Neural cell (in vitro differentiated cells): Measurements from ENCODE around the gene COG6. TPM values are rescaled to one million over a fixed set of nuclear protein-coding genes. Genes with fewer than 3 reads are reported as not detected.

Source experiments
- H2AFZ ChIP-seq: fragments of 200-600, 300-800 bp; sonication (generic), shearing (Covaris generic); 2 replicates; pipeline ENCODE4 v1.6.0; 2014; ENCODE audit warnings: low read depth, mild to moderate bottlenecking, antibody characterized with exemption, low read length, moderate library complexity
- H3F3A ChIP-seq: fragments of 200-600 bp; shearing (Covaris generic); 2 replicates; pipeline ENCODE4 v1.6.1; 2016; ENCODE audit warnings: mild to moderate bottlenecking, moderate library complexity, mixed read lengths, antibody characterized with exemption, low read length; ENCODE audit not compliant: insufficient read depth, poor library complexity, severe bottlenecking
- H3K27ac ChIP-seq: fragments of 200-600, 300-800 bp; sonication (generic), shearing (Covaris generic); 2 replicates; pipeline ENCODE4 v1.5.1; 2014; ENCODE audit warnings: mild to moderate bottlenecking, low read length, moderate library complexity
- H3K27me3 ChIP-seq: fragments of 300-800, 200-600 bp; sonication (generic), shearing (Covaris generic); 2 replicates; pipeline ENCODE4 v1.6.0; 2014; ENCODE audit warnings: mild to moderate bottlenecking, low read depth, low read length, moderate library complexity; ENCODE audit not compliant: insufficient read depth
- H3K36me3 ChIP-seq: fragments of 300-800, 200-600 bp; sonication (generic), shearing (Covaris generic); 2 replicates; pipeline ENCODE4 v1.5.1; 2014; ENCODE audit warnings: mild to moderate bottlenecking, antibody characterized with exemption, low read length, moderate library complexity; ENCODE audit not compliant: insufficient read depth
- H3K4me2 ChIP-seq: fragments of 300-800, 200-600 bp; sonication (generic), shearing (Covaris generic); 2 replicates; pipeline ENCODE4 v1.6.0; 2014; ENCODE audit warnings: mild to moderate bottlenecking, low read length
- H3K4me3 ChIP-seq: fragments of 300-800, 200-600 bp; sonication (generic), shearing (Covaris generic); 2 replicates; pipeline ENCODE4 v1.5.1; 2014; ENCODE audit warnings: mild to moderate bottlenecking, low read length, moderate library complexity
- H3K79me2 ChIP-seq: fragments of 200-600 bp; shearing (Covaris generic); replicated peaks from 2 replicates; pipeline ENCODE4 v1.6.0; 2014; ENCODE audit warnings: mild to moderate bottlenecking, low read length, moderate library complexity; ENCODE audit not compliant: insufficient read depth
- H3K9ac ChIP-seq: fragments of 300-800, 200-600 bp; sonication (generic), shearing (Covaris generic); 2 replicates; pipeline ENCODE4 v1.6.1; 2016; ENCODE audit warnings: mild to moderate bottlenecking, low read length, mixed read lengths
- H3K9me2 ChIP-seq: fragments of 200-600 bp; shearing (Covaris generic); 2 replicates; pipeline ENCODE4 v1.6.1; 2016; ENCODE audit warnings: mild to moderate bottlenecking, low read length, mixed read lengths; ENCODE audit not compliant: insufficient read depth
- H3K9me3 ChIP-seq: fragments of 200-600, 300-800 bp; sonication (generic), shearing (Covaris generic); 2 replicates; pipeline ENCODE4 v1.6.1; 2016; ENCODE audit warnings: mild to moderate bottlenecking, mixed run types, low read length, moderate library complexity, mixed read lengths
- H4K20me1 ChIP-seq: fragments of 200-600 bp; shearing (Covaris generic); 2 replicates; pipeline ENCODE4 v1.6.1; 2016; ENCODE audit warnings: mild to moderate bottlenecking, mixed run types; ENCODE audit not compliant: insufficient read depth
- EP300 ChIP-seq: fragments of 450-650 bp; conservative IDR thresholded peaks from 2 replicates; pipeline ENCODE4 v1.6.1; 2014; ENCODE audit warnings: antibody characterized with exemption, mild to moderate bottlenecking, moderate library complexity; ENCODE audit not compliant: poor library complexity, severe bottlenecking
- EZH2 ChIP-seq: fragments of 200-600, 300-800 bp; shearing (Covaris generic), sonication (generic); IDR thresholded peaks from 2 replicates; pipeline ENCODE4 v1.6.1; 2014; ENCODE audit warnings: antibody characterized with exemption, low read length, borderline replicate concordance, mild to moderate bottlenecking; ENCODE audit not compliant: insufficient read depth, poor library complexity, severe bottlenecking
- MXI1 ChIP-seq: fragments of 450-650 bp; conservative IDR thresholded peaks from 2 replicates; pipeline ENCODE4 v1.6.1; 2014; ENCODE audit warnings: antibody characterized with exemption, mild to moderate bottlenecking; ENCODE audit not compliant: poor library complexity, severe bottlenecking
- POLR2AphosphoS5 ChIP-seq: IDR thresholded peaks from 2 replicates; pipeline ENCODE4 v1.6.1; 2012
- RAD21 ChIP-seq: fragments of 450-650 bp; conservative IDR thresholded peaks from 2 replicates; pipeline ENCODE4 v1.6.1; 2014; ENCODE audit warnings: antibody characterized with exemption, mild to moderate bottlenecking, moderate library complexity
- REST ChIP-seq: IDR thresholded peaks from 2 replicates; pipeline ENCODE4 v1.6.1; 2012; ENCODE audit warnings: borderline replicate concordance
- SMC3 ChIP-seq: fragments of 450-650 bp; conservative IDR thresholded peaks from 2 replicates; pipeline ENCODE4 v1.6.1; 2014; ENCODE audit warnings: antibody characterized with exemption, mild to moderate bottlenecking, moderate library complexity; ENCODE audit not compliant: poor library complexity
- TAF1 ChIP-seq: IDR thresholded peaks from 2 replicates; pipeline ENCODE4 v1.6.1; 2012; ENCODE audit warnings: low read depth
- polyA plus RNA-seq: library from polyadenylated mRNA; depleted of rRNA; stranded (reverse); fragments of >200 nt; gene quantifications from 2 replicates; pipeline ENCODE4 v1.2.3, GENCODE V29; 2014
- TF ChIP-seq, protein P1 (sequence below): fragments of 450-650 bp; IDR thresholded peaks from 2 replicates; pipeline ENCODE4 v1.5.1; 2014; ENCODE audit warnings: antibody characterized with exemption, mild to moderate bottlenecking, moderate library complexity; ENCODE audit not compliant: poor library complexity, severe bottlenecking

Gene COG6
- polyA plus RNA-seq, 1 donor from 2014 or later: 23.1 TPM

DNA sequence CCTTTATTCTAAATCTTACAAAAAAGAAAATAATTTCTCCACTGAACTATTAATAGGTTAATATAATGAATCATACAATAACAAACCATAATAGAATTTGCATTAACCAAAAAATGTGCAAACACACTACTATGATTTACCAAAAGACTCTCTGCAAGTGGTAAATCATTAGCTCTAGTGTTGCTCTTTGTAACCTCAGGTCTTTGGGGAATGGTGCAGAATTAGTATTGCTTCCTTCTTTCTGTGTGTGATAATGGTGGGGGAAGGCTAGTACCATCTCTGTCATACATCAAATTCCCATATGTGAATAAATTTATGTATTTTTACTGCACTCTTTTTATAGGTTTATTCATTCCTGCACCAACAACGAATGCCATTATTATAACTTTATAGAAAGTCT, 105.1 kb downstream of the COG6 start:
- no peak overlapping the region for H2AFZ ChIP-seq
- H3K36me3 ChIP-seq: no peaks in the 10 kb centered on the region
- no peak overlapping the region for H3K9ac ChIP-seq
- no peak for TF ChIP-seq MXI1
- no peak for TF ChIP-seq SMC3
- TF ChIP-seq, protein P1, sequence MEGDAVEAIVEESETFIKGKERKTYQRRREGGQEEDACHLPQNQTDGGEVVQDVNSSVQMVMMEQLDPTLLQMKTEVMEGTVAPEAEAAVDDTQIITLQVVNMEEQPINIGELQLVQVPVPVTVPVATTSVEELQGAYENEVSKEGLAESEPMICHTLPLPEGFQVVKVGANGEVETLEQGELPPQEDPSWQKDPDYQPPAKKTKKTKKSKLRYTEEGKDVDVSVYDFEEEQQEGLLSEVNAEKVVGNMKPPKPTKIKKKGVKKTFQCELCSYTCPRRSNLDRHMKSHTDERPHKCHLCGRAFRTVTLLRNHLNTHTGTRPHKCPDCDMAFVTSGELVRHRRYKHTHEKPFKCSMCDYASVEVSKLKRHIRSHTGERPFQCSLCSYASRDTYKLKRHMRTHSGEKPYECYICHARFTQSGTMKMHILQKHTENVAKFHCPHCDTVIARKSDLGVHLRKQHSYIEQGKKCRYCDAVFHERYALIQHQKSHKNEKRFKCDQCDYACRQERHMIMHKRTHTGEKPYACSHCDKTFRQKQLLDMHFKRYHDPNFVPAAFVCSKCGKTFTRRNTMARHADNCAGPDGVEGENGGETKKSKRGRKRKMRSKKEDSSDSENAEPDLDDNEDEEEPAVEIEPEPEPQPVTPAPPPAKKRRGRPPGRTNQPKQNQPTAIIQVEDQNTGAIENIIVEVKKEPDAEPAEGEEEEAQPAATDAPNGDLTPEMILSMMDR: no peak
- no peak for TF ChIP-seq TAF1
- no peak for TF ChIP-seq EP300
- no peak for TF ChIP-seq EZH2
- TF ChIP-seq POLR2AphosphoS5: no peak
- TF ChIP-seq REST: no peak
- TF ChIP-seq RAD21: no peak
- H4K20me1 ChIP-seq: no peaks in the 10 kb centered on the region
- no peak overlapping the region for H3K4me2 ChIP-seq
- no peaks in the 10 kb centered on the region for H3K9me2 ChIP-seq
- H3K4me3 ChIP-seq: no peak overlapping the region
- H3K9me3 ChIP-seq: no peaks in the 10 kb centered on the region
- no peaks in the 10 kb centered on the region for H3K79me2 ChIP-seq
- H3K27ac ChIP-seq: no peak overlapping the region
- H3F3A ChIP-seq: no peaks in the 10 kb centered on the region
- H3K27me3 ChIP-seq: no peaks in the 10 kb centered on the region

DNA sequence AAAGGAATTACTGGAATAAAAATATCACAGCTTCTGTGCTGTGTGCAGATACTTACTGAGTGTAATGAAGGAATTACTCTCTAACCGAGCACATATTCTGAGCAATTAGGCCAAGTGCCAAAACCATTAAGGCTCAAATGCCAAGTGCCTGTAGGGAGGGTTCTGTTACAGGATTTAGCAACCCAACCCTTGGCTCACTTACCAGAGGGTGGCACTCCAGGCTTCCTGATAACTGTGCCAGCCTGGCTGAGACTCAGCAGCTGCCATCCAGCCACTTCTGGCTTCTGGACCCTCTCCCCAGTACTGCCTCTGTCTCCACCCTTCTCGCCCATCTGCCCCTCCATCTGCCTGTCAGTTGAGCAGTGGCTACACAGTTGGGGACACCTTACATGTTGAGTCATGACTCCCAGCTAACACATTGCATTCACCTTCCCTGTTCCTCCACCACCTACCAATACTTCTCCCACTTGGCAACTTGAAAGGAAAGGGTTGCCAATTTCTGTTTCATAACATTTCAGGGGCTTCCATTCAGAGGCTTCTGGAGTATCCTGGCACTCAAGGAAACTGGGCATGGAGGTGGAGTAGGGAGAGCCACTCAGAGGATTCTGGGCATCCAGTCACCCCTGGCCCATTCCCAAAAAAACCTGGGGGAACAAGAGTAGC, 110.5 kb downstream of the COG6 start:
- Histone ChIP-seq H3K36me3 (no peaks in the 10 kb centered on the region), H3K27me3 (no peaks in the 10 kb centered on the region), H3K4me3 (no peak overlapping the region), H3K9me3 (no peaks in the 10 kb centered on the region), H3K9me2 (no peaks in the 10 kb centered on the region), H3K9ac (no peak overlapping the region), H2AFZ (no peak overlapping the region), H4K20me1 (no peaks in the 10 kb centered on the region), H3K27ac (no peak overlapping the region), H3K4me2 (no peak overlapping the region), H3K79me2 (no peaks in the 10 kb centered on the region), H3F3A (no peaks in the 10 kb centered on the region)
- TF ChIP-seq MXI1 (no peak), SMC3 (no peak), EP300 (no peak), REST (no peak), TAF1 (no peak), EZH2 (no peak), POLR2AphosphoS5 (no peak), RAD21 (no peak)
- TF ChIP-seq, protein P1: no peak
